Muscle of leg (tissue), 11 donors: ENCODE data around the gene OR6P1. TPM values are rescaled to one million over a fixed set of nuclear protein-coding genes. Genes with fewer than 3 reads are reported as not detected.

Source experiments
- DNase-seq: peaks from one replicate; pipeline ENCODE4 v3.0.0; 2013
- H3K27ac ChIP-seq: one replicate; pipeline ENCODE4 v1.5.1; 2013; ENCODE audit warnings: mild to moderate bottlenecking, low read length, control low read depth
- H3K27me3 ChIP-seq: one replicate; pipeline ENCODE4 v1.6.1; 2013; ENCODE audit warnings: low read length; ENCODE audit not compliant: control insufficient read depth, insufficient read depth
- H3K36me3 ChIP-seq: one replicate; pipeline ENCODE4 v1.6.1; 2013; ENCODE audit warnings: low read length; ENCODE audit not compliant: control insufficient read depth, insufficient read depth
- H3K4me1 ChIP-seq: one replicate; pipeline ENCODE4 v1.6.1; 2013; ENCODE audit warnings: low read length; ENCODE audit not compliant: control insufficient read depth, insufficient read depth
- H3K4me3 ChIP-seq: one replicate; pipeline ENCODE4 v1.5.1; 2013; ENCODE audit warnings: low read length, control low read depth
- H3K9me3 ChIP-seq: replicated peaks from 2 replicates; pipeline ENCODE4 v1.6.1; 2013; ENCODE audit warnings: low read depth, low read length; ENCODE audit not compliant: control insufficient read depth
- WGBS: methylation state at CpG from one replicate; pipeline ENCODE4 v1.1.5; 2013; ENCODE audit warnings: missing lambda C conversion rate; ENCODE audit not compliant: insufficient coverage; 5-methylcytosine and 5-hydroxymethylcytosine counted together
- polyA plus RNA-seq, 8 donors: library from polyadenylated mRNA; unstranded; fragments of 120-200 nt; gene quantifications; one replicate each; pipeline versions ENCODE4 v1.2.1 to v1.2.3, GENCODE V29; 2013; ENCODE audit warnings: inconsistent platforms in 1 of 8, low replicate concordance in 1 of 8; ENCODE audit not compliant: insufficient read length in 8 of 8, insufficient read depth in 1 of 8
- total RNA-seq: library from RNA; stranded (reverse); fragments of 120-200 nt; gene quantifications from one replicate; pipeline ENCODE4 v1.2.4, GENCODE V29; 2013

Gene OR6P1
- total and polyA plus RNA-seq, 9 donors, result not detected

DNA sequence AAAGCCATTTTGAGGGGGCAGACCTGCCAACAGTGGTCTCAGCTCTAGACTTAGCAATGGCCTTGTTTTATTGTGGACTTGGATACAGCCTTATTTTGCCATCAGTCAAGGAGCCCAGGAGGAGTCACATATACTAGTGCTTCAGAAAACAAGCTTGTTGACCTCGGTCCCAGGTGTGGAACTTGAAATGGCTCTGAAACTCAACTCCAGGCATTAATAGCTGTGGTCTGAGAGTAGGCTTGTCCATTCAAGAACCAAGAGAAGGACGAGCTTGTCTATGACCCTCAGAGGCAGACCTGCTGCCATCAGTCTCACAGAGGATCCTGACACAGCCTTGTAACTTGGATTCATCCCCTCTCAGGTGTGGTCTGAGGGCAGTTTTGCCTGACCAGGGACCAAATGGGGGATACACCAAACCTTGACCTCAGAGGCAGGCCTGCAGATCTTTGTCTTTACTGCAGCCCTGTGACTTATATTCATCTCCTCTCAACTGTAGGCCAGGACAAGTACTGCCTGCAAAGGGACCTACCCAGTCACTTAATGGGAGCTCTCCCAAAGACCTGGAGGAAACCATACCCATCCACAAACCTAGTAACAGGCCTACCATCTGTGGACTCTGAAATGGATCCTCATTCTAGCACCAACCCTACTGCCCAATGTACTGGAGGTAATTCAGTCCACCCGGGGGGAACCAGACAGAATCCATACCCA, 49.3 kb downstream of the OR6P1 start:
- Histone ChIP-seq H3K27ac (no peak overlapping the region), H3K27me3 (no peaks in the 10 kb centered on the region), H3K4me1 (no peaks in the 10 kb centered on the region), H3K4me3 (no peak overlapping the region), H3K9me3 (peaks cover 3% of the 10 kb centered on the region), H3K36me3 (no peaks in the 10 kb centered on the region)
- no peak for DNase-seq
- WGBS, result 64% methylated on average over 3 of the region's 3 CpGs

DNA sequence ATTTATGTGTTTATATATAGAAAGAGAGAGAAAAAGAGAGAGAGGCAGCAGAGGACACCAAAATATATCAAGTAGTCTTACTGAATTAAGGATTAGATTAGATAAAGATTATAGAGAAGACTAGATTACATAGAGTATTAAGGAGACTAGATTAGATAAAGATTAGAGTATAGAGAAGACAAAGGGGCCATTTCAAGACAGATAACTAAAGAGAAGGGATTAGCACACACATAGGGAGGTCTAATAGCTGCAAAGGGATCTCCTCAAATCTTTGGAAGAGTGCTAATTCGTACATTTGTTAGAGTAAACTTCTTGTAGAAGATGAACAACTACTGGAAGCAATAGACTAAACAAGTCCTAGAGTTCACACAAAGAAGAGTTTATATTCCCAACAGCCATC, 50.4 kb downstream of the OR6P1 start:
- WGBS, result no CpG with 5 or more reads among the region's 1 CpG
- Histone ChIP-seq H3K4me1 (no peaks in the 10 kb centered on the region), H3K9me3 (peaks cover 3% of the 10 kb centered on the region), H3K27ac (no peak overlapping the region), H3K36me3 (no peaks in the 10 kb centered on the region), H3K27me3 (no peaks in the 10 kb centered on the region), H3K4me3 (no peak overlapping the region)
- DNase-seq, result no peak

DNA sequence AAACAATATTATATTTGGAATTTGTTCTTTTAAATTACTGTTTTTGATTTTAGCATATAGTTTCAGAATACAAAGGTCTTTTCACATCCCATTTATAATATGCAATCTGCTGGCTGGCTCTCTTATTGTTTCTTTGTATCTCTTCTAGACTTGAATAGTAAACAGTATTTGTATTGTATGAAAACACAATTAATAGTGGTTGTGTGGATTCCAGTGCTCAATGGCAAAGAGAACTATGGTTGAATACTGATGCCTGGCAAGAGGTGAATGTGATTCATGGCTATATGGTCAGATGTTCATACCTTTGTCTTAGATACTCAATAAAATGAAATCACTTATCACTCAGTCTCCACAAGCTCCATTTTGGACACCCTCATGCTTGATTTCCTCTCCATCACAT, 53.4 kb downstream of the OR6P1 start:
- no peaks in the 10 kb centered on the region for H3K36me3 ChIP-seq
- no peak overlapping the region for H3K27ac ChIP-seq
- DNase-seq, result no peak
- H3K4me3 ChIP-seq, result no peak overlapping the region
- no peaks in the 10 kb centered on the region for H3K4me1 ChIP-seq
- H3K27me3 ChIP-seq, result no peaks in the 10 kb centered on the region
- peaks cover 3% of the 10 kb centered on the region for H3K9me3 ChIP-seq

Other genes starting within 250 kb of the OR6P1 start
- gene CD1B, start 239.0 kb downstream of the OR6P1 start, total RNA-seq, result 0.09 TPM
- not detected for gene CD1B, start 239.0 kb downstream of the OR6P1 start, polyA plus RNA-seq
- gene CD1E, start 216.7 kb downstream of the OR6P1 start, total RNA-seq, result 0.18 TPM
- under 1 TPM in 5 of 8 donors, not detected in 3; 0.10 to 0.24 (median 0.16) TPM for gene CD1E, start 216.7 kb downstream of the OR6P1 start, polyA plus RNA-seq
- gene OR10T2, start 171.1 kb downstream of the OR6P1 start, total RNA-seq, result not detected
- not detected for gene OR10T2, start 171.1 kb downstream of the OR6P1 start, polyA plus RNA-seq
- not detected for gene OR10K2, start 144.3 kb downstream of the OR6P1 start, total RNA-seq
- gene OR10K2, start 144.3 kb downstream of the OR6P1 start, polyA plus RNA-seq, result under 1 TPM in 1 of 8 donors, not detected in 7; 0.31 TPM
- gene OR10K1, start 108.7 kb downstream of the OR6P1 start, total RNA-seq, result not detected
- under 1 TPM in 3 of 8 donors, not detected in 5; 0.03 to 0.10 (median 0.04) TPM for gene OR10K1, start 108.7 kb downstream of the OR6P1 start, polyA plus RNA-seq
- gene OR10R2, start 98.4 kb downstream of the OR6P1 start, total RNA-seq, result not detected
- gene OR10R2, start 98.4 kb downstream of the OR6P1 start, polyA plus RNA-seq, result under 1 TPM in 1 of 8 donors, not detected in 7; 0.70 TPM
- gene OR6Y1, start 16.2 kb downstream of the OR6P1 start, total RNA-seq, result not detected
- gene OR6Y1, start 16.2 kb downstream of the OR6P1 start, polyA plus RNA-seq, result not detected
- gene OR10X1, start 9.3 kb upstream of the OR6P1 start, total RNA-seq, result not detected
- not detected for gene OR10X1, start 9.3 kb upstream of the OR6P1 start, polyA plus RNA-seq
- not detected for gene OR10Z1, start 34.7 kb upstream of the OR6P1 start, total RNA-seq
- under 1 TPM in 5 of 8 donors, not detected in 3; 0.04 to 0.14 (median 0.09) TPM for gene OR10Z1, start 34.7 kb upstream of the OR6P1 start, polyA plus RNA-seq
- 1.2 TPM for gene SPTA1, start 116.1 kb upstream of the OR6P1 start, total RNA-seq
- 1 to 10 TPM in 7 of 8 donors, under 1 TPM in 1; 0.99 to 5.6 (median 2.7) TPM for gene SPTA1, start 116.1 kb upstream of the OR6P1 start, polyA plus RNA-seq
- not detected for gene OR6K2, start 130.1 kb upstream of the OR6P1 start, total RNA-seq
- not detected for gene OR6K2, start 130.1 kb upstream of the OR6P1 start, polyA plus RNA-seq
- gene OR6K3, start 150.1 kb upstream of the OR6P1 start, total RNA-seq, result not detected
- not detected for gene OR6K3, start 150.1 kb upstream of the OR6P1 start, polyA plus RNA-seq
- gene OR6K6, start 184.1 kb upstream of the OR6P1 start, total RNA-seq, result not detected
- not detected for gene OR6K6, start 184.1 kb upstream of the OR6P1 start, polyA plus RNA-seq
- gene OR6N1, start 201.6 kb upstream of the OR6P1 start, total RNA-seq, result not detected
- gene OR6N1, start 201.6 kb upstream of the OR6P1 start, polyA plus RNA-seq, result not detected
- gene OR6N2, start 210.6 kb upstream of the OR6P1 start, total RNA-seq, result not detected
- not detected for gene OR6N2, start 210.6 kb upstream of the OR6P1 start, polyA plus RNA-seq